Renal cortex interstitium (tissue), 11 donors: ENCODE data around the gene FILIP1L. TPM values are rescaled to one million over a fixed set of nuclear protein-coding genes. Genes with fewer than 3 reads are reported as not detected.
"Not testable (repeated sequence)": the region's sequence is repeated elsewhere in the genome, so short reads cannot be mapped to it uniquely, and the experiment has no call there.

ENCODE experiments used
- DNase-seq, 11 donors: peaks; one replicate each; pipeline ENCODE4 v3.0.0-alpha.2; 2013; ENCODE audit warnings: low read depth in 9 of 11, low spot score in 4 of 11; ENCODE audit errors: extremely low read depth in 1 of 11
- polyA plus RNA-seq, 3 donors: library from polyadenylated mRNA; unstranded; fragments of 120-200 nt; gene quantifications; one replicate each; pipeline ENCODE4 v1.2.1, GENCODE V29; 2013; ENCODE audit not compliant: insufficient read length in 3 of 3

The FILIP1L gene
- polyA plus RNA-seq, 3 donors: 19.5 to 22.1 (median 21.7) TPM

GRCh38 chr3:100062665-100063064, 51.6 kb downstream of the FILIP1L start:
- DNase-seq: no peak

GRCh38 chr3:100060685-100061484, 53.4 kb downstream of the FILIP1L start:
- no peak for DNase-seq

- DNase-seq: no peak
These were observed 54.8 kb downstream of the FILIP1L start for GRCh38 chr3:100059472-100059871.

- no peak for DNase-seq
These were observed 56.4 kb downstream of the FILIP1L start for GRCh38 chr3:100057716-100058575.

GRCh38 chr3:100053951-100054620, 60.2 kb downstream of the FILIP1L start:
- no peak for DNase-seq

- DNase-seq: not testable (repeated sequence)
These were observed 62.8 kb downstream of the FILIP1L start for GRCh38 chr3:100051513-100051912.

GRCh38 chr3:100048248-100048647, 66.1 kb downstream of the FILIP1L start:
- no peak for DNase-seq

- no peak for DNase-seq
These were observed 66.7 kb downstream of the FILIP1L start for GRCh38 chr3:100047455-100048141.

GRCh38 chr3:100046986-100047385, 67.3 kb downstream of the FILIP1L start:
- DNase-seq: no peak

- DNase-seq: peak in 3 of 11 donors; percentile 36 to 62 (median 57)
These were observed 68.6 kb downstream of the FILIP1L start for GRCh38 chr3:100045696-100046095.

GRCh38 chr3:100044369-100044768, 69.9 kb downstream of the FILIP1L start:
- DNase-seq: no peak

- DNase-seq: no peak
These were observed 71.0 kb downstream of the FILIP1L start for GRCh38 chr3:100043271-100043670.

GRCh38 chr3:100042166-100042981, 71.9 kb downstream of the FILIP1L start:
- DNase-seq: no peak

- DNase-seq: peak in 2 of 11 donors; percentile 35 to 49
These were observed 73.0 kb downstream of the FILIP1L start for GRCh38 chr3:100041328-100041749.

- DNase-seq: no peak
These were observed 73.7 kb downstream of the FILIP1L start for GRCh38 chr3:100040451-100041225.

- no peak for DNase-seq
These were observed 75.2 kb downstream of the FILIP1L start for GRCh38 chr3:100039075-100039474.

GRCh38 chr3:100033903-100034471, 80.3 kb downstream of the FILIP1L start:
- no peak for DNase-seq
